ENCODE data around the gene MED27.

DNA sequence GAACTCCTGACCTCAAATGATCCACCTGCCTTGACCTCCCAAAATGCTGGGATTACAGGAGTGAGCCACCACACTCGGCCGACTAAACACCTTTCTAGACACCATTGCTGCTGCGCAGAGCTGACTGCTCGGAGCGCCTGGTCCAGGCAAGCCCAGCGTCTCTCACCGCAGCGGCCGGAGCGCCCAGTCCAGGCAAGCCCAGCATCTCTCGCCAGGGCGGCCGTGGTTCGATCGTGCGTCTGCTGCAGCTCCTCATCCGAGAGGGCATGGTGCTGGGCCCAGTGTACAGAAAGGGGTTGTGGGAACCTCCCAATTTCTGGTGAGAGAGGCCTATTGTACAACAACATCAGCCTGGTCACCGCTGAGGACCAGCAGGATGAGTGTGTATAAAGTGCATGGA lies 230.3 kb downstream of the MED27 start:
- TF ChIP-seq CTCF (IDR thresholded peaks at IDR 0.05; ENCODE audit: poor library complexity) (no peak), EZH2phosphoT487 (IDR thresholded peaks at IDR 0.05; ENCODE audit: low read depth, severe bottlenecking, unreplicated experiment) (no peak)

Measured in hepatocyte (in vitro differentiated cells).